ENCODE measurements around the gene TLX3.
"Not testable (repeated sequence)": the region's sequence is repeated elsewhere in the genome, so short reads cannot be mapped to it uniquely, and the experiment has no call there.

Gene TLX3

GRCh38 chr5:171323806-171324632 is 15.0 kb downstream of the TLX3 start:
- no peak for DNase-seq (ENCODE audit: low read depth in 2 of 2)

- DNase-seq (ENCODE audit: low read depth in 2 of 2): no peak
Observed at GRCh38 chr5:171330021-171330420, 21.0 kb downstream of the TLX3 start.

- DNase-seq (ENCODE audit: low read depth in 2 of 2): no peak
Observed at GRCh38 chr5:171335616-171336015, 26.6 kb downstream of the TLX3 start.

GRCh38 chr5:171336521-171337209 is 27.6 kb downstream of the TLX3 start:
- DNase-seq (ENCODE audit: low read depth in 2 of 2): no peak

- DNase-seq (ENCODE audit: low read depth in 2 of 2): no peak
Observed at GRCh38 chr5:171337210-171337569, 28.1 kb downstream of the TLX3 start.

- DNase-seq (ENCODE audit: low read depth in 2 of 2): no peak
Observed at GRCh38 chr5:171340042-171340441, 31.0 kb downstream of the TLX3 start.

- no peak for DNase-seq (ENCODE audit: low read depth in 2 of 2)
Observed at GRCh38 chr5:171340491-171340890, 31.4 kb downstream of the TLX3 start.

GRCh38 chr5:171342362-171343111 is 33.5 kb downstream of the TLX3 start:
- no peak for DNase-seq (ENCODE audit: low read depth in 2 of 2)

GRCh38 chr5:171344936-171345608 is 36.0 kb downstream of the TLX3 start:
- DNase-seq (ENCODE audit: low read depth in 2 of 2): no peak

- no peak for DNase-seq (ENCODE audit: low read depth in 2 of 2)
Observed at GRCh38 chr5:171351536-171352073, 42.6 kb downstream of the TLX3 start.

GRCh38 chr5:171355302-171355724 is 46.3 kb downstream of the TLX3 start:
- DNase-seq (ENCODE audit: low read depth in 2 of 2): no peak

GRCh38 chr5:171357843-171358242 is 48.8 kb downstream of the TLX3 start:
- DNase-seq (ENCODE audit: low read depth in 2 of 2): no peak

GRCh38 chr5:171361151-171361550 is 52.1 kb downstream of the TLX3 start:
- not testable (repeated sequence) for DNase-seq (ENCODE audit: low read depth in 2 of 2)
